HL-60/S4 treated with retinoic acid at 250 ng/mL for 4 days and 3 days (cell line): ENCODE data around the gene MTMR1.

Source experiments
- in situ Hi-C: fragments of 300-500 bp; cut with MboI; formaldehyde crosslinking; loops from 2 replicates; pipeline ENCODE4 v1.7.0; 2022; ENCODE audit warnings: low sequenced_read_pairs

Gene MTMR1

DNA sequence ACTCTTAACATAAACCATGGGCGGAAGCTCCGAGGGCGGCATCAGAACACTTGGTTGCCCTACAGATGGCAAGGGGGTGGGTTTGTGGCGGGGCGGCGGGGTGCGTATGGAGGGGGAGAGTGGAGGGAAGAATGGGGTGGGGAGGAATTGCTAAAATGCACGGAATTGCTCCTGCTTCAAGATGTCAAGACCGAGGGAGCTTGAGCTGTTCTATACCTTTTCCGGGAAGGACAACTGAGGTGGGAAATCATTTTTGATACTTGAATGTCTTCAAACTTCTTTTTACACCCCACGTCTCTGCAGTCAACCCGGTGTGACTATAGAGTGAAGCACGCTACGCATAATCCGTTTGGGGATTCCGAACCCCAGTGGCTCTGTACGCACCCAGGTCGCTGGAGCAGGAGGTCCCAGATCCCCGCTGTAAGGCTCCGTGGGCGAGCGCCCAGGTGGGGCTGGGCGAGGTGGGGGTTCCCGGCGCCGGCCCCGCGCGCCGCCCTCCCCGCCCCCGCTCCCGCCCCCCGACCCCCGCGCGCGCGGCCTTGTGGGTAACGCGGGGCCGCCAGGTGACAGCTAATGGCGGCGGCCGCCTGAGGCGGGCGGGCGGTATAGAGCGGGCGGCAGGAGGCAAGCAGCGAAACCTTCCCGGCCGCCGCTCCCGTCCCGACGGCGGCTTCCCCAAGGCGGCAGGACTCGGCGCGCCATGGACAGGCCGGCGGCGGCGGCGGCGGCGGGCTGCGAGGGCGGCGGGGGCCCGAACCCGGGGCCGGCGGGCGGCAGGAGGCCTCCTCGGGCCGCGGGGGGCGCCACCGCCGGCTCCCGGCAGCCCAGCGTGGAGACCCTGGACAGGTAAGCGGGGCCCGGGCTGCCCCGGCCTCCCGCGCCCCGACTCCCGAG, at the start of gene MTMR1:
TSS of gene MTMR1 (plus strand) at position 566 of the 894 bp plus-strand sequence. CDS start at position 701, 135 bp downstream.
- in situ Hi-C loops = no loop called here

DNA sequence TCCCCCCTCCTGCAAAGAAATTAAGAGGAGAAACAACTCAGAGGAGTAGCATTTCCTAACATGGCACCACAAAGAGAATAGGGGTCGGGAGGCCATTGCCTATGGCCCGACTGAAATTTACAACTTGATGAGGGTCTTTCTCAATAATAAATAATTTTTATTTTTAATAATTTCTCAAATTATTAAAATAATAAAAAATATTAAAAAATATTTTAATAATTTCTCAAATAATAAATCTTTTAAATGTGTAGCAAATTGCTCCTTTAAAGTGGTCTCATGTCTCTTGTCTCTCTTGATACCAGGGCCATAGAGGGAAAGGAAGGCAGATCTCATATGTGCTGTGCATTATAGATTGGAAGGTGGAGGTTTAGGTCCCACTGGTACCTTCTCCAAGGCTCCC, 49.2 kb upstream of the MTMR1 start:
- in situ Hi-C loops = no loop called here

DNA sequence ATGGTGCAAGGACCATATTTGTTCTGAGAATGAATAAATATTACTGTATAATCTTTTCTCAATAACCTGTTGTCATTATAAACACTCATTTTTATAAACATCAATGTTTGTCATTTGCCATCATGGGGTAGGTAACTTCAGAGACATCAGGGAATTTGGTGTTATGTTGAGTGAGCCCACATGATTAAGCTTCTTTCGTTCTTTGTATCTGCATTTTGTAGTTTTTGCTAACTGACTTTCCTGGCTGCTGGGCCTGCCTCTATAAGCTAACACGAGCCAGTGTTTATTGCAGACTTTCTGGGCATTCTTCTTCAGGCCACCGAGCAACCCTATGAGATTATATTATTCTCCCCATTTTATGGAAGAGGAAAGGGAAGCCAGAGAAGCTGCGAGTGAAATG, 48.8 kb upstream of the MTMR1 start:
- in situ Hi-C loops = no loop called here

DNA sequence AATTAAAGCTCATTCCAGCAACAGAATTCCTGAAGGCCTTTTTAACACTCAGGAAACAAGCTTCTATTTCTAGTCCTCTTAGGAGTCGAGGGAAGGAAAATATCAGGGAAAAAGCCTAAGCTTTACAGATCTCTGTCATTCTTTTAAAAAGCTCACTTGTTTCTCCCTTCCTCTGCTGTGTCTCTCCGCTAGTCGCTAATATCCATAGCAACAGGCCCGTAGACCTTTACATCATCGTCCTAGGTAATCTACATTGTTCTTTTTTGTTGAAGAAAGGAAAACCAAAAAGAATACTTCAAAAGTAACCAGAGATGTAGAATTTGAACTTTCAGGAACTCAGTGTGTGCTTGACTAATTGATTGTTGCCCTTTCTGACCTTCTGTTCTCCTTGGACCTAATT, 45.9 kb upstream of the MTMR1 start:
- in situ Hi-C loops = no loop called here

DNA sequence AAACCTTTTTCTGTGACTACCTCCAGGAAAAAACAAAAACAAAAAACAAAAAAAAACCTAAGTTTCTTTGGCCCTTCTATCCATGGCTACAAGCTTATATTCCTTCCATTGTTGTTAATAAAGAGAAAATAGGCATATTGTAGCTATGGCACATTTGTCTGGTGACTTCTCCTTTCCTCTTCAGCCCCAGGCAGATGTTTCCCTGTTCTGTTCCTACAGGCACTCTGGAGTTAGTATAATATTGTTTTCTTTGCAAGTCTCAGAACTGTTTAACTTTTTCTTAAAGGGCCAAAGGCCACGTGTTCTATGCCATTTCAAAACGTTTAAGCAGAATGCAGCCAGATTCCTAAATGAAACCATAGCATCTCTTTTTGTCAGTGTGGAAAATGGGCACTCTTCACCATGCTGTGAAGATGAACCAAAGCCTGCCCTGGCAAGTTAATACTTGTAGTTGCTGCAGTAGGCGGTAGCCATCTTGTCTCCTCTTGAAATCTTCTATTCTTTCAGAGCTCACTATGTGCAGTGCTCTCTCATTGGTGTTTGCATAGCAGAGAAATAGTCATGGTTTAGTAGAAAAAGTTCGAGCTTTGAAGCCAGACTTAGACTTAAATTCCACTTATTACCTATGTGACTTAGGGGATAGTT, 44.8 kb upstream of the MTMR1 start:
- in situ Hi-C loops = no loop called here

DNA sequence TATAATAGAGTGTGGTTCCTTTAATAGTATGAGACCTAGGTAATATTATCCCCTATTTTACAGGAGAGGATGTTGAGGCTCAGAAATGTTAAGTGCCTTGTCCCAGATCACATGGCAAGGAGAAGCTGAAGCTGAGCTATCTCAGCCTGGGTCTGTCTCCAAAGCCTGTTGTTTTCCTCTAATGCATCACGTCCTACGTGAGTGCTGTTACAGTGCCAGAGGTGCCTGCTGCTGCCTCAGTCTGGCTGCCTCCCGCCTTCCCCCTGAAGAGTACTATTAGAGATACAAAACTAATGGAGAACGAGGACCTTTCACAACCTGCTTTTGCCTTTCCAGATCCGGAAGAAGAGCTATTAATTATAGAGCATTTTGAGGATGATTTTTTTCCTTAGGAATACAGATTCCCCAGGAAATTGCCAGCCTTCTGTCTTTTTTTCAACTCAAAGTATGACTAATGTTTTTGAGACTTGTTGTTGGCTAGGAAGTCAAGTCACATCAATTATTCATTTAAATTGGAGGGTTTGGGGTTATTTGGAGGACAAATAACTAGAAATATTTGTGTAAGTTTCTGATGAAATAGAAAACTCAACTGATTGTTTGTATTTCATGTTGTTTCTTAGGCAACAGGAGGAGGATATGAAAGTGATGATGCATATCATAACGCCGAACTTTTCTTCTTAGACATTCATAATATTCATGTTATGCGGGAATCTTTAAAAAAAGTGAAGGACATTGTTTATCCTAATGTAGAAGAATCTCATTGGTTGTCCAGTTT, 43.9 kb upstream of the MTMR1 start:
- in situ Hi-C loops = no loop called here

DNA sequence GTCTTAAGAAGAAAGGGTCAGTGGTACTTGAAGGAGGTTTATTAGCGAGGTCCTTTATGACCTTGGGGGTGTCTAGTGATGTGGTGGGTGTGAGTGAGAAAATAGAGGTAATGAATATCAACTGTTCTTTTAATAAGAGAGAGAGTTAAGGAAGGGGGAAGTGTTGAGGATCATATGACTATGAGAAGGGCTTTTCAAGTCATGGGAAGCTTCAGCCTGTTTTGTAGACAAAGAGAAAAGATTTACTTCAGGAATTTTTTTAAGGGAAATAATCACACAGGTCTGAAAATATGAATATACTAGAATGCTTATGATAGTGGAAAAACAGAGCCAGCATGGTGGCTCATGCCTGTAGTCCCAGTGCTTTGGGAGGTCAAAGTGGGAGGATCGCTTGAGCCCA, 41.3 kb upstream of the MTMR1 start:
- in situ Hi-C loops = no loop called here

DNA sequence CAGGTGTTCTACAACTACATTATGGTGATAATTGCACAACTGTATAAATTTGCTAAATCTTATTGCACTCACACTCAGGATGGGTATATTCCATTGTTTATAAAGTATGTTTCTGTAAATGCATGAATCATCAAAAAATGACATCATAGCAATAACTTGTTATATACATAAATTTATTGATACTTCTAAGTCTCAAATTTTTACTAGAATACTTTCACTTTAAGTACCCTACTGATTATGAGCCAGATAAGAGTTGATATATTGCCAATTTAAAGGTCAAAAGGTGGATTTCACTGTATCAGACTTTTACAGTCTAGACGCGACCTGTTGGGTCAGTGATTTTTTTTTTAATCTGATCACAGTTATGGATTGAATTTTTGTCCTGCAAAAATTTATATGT, 37.4 kb upstream of the MTMR1 start:
- in situ Hi-C loops = no loop called here

DNA sequence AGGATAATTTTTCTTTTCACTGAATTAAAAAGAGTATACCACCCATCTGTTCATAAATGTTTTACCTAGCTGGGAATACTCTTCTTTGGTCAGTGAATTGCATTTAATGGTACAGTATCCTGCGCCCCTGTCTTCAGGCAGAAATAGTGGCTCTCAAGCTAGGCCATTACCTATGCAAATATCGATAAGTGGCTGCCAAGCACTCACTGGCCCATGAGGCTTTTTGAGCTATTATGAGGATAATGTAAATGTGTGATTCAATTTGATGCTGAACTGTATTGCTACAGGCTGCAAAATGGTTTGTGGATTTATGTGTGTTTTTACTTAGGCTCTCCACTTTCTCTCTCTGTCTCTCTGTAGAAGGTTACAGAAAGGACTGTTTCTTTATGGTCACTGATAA, 30.1 kb upstream of the MTMR1 start:
- in situ Hi-C loops = no loop called here

DNA sequence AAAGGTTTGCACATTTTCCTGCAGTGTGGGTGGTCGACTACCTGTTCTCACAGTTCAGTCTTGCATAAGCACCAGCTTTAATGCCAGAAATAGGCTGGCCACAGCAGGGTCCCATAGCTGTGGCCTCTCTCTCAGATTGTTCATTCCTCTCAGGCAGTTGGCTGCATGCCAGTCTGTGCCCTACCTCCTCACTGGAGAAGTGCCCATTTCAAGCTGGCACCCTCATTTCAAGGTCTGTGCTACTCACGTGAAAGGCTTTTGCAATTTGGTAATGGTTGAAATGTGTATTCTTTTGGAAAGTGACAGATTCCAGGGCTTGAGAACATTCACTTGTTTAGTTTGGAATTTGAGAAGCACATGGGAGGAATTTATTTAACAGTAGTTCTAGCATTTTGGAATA, 28.9 kb upstream of the MTMR1 start:
- in situ Hi-C loops = no loop called here

DNA sequence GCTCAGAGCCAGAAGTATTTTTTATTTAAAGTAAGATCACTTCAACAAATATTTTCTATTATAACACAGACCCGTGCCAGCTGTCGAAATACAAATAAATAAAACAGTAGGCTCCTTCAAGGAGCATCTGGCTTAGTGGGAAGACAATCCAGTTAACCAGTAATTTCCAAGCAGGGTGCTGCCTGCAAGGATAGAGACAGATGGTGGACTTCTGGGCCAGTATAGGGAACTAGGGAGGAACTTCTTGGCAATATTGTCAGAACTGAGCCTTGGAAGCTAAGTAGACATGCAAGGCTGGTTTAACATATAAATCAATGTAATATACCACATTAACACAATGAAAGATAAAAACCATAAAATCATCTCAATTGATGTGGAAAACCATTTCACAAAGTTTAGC, 17.0 kb upstream of the MTMR1 start:
- in situ Hi-C loops = no loop called here

DNA sequence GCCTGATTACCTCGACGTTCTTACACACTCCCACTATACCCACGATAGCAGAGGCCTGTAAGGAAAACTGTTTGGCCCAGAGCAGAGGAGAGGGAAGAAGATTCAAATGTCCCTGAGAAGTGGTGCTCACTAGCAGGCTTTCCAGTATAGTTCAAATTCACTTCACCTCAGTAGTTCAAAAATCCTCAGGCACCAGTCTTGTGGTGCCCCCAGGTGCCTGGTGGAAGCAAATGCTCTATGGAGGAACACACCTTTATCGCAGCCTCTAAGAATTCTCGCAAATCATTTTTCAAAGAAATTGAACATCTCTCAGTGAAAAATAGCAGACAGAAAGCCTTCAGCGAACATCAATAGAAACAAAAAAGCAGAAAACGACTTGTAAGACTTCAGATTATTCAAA, 12.2 kb upstream of the MTMR1 start:
- in situ Hi-C loops = no loop called here

DNA sequence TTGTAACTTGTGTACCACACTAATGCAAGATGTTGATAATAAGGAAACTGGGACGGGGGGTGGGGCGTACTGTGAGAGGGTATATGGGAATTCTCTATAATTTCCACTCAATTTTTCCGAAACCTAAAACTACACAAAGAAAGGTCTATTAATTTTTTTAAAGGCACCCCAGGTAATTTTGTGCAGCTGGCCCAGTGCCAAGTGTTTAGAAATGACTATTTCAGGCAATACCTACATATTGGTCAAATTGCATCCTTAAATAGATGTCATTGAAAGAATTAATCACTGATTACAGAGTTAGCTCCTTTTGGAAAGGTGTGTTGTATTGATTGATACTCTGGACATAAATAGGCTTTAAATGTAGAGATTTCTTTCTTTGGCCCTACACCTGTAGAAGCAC, 10.1 kb upstream of the MTMR1 start:
- in situ Hi-C loops = no loop called here

DNA sequence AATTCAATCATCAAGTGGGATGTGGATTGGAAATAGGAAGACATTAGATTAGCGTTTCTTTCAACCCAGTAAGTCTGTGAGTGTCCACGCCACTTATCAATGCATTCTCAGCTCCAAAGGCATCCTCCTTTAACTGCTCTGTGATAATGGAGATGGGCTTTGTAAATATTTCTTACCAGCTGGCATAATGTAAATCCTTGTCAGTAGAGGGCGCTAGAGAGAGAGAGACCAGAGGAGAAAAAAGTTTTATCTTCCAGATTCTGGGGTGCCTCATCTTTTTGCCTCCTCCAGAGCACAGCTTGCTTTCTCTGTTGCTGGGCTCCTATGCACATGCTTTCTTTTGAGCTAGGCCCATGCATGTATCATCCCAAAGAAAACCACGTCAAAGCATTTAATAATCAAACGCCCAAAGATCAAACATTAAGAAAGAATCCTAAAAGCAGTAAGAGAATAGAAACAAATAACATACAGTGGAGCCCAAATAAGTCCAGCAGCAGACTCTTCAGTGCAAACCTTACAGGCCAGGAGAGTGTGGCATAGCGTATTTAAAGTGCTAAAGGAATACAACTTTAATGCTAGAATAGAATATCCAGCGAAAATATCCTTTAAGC, 9.6 kb upstream of the MTMR1 start:
- in situ Hi-C loops = no loop called here

DNA sequence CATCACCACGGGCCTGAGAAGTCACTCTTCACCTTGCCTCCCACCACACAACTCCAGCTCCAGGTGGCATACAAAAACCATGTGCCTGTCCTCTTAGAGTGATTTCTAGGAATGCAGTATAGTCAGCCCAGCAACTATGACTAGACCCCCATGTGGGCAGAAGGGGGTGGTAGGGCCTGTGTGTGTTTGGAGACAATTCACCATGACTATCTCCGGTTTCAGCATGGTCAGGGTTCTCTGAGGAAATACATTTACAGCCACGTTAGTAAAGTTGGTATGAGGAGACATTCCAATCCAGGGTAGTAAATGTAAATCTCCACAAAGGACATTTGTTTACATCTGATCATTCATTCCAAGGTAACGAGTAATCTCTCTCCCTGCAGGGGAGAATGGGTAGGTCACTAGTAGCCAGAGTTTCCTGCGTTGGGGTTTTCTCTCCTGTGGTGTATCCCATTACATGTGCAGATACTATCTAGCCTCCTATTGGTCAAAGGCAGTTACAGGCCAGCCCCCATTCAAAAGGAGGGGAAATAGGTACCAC, 4.2 kb upstream of the MTMR1 start:
- in situ Hi-C loops = no loop called here

DNA sequence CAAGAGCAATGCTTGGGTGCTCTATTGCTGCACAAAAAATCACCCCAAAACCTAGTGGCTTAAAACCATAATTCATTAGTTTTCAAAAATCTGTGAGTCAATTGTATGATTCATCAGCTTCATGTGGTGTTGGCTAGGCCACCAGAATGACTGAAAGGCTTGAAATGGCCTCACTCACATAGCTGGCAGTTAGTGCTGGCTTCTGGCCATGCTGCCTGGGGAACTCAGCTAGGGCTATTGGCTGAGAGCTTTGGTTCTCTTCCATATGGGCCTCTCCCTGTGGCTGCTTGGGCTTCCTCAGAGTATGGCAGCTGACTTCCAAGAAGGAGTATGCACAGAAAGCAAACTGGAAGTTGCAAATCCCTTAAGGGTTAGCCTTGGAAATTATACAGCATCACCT, 3.1 kb upstream of the MTMR1 start:
- in situ Hi-C loops = no loop called here

DNA sequence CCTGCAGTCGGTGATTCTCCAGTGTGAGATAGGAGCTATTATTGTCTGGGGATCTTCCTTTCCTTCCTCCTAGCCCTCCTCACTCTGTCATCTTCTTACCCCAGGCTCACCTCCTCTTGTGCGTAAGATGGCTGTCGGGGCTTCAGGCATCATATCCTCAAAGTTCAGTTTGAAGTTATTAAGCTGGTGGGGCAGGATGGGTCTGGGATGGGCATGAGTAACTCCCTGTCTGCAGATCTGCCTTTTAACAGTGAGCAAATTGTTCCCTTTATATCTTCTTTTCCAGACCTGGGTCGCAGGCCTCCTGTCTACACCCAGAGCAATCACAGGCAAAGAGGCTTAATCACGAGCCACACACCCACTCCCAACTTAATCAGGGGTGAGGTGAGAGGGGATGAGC, 900 bp upstream of the MTMR1 start:
- in situ Hi-C loops = no loop called here

DNA sequence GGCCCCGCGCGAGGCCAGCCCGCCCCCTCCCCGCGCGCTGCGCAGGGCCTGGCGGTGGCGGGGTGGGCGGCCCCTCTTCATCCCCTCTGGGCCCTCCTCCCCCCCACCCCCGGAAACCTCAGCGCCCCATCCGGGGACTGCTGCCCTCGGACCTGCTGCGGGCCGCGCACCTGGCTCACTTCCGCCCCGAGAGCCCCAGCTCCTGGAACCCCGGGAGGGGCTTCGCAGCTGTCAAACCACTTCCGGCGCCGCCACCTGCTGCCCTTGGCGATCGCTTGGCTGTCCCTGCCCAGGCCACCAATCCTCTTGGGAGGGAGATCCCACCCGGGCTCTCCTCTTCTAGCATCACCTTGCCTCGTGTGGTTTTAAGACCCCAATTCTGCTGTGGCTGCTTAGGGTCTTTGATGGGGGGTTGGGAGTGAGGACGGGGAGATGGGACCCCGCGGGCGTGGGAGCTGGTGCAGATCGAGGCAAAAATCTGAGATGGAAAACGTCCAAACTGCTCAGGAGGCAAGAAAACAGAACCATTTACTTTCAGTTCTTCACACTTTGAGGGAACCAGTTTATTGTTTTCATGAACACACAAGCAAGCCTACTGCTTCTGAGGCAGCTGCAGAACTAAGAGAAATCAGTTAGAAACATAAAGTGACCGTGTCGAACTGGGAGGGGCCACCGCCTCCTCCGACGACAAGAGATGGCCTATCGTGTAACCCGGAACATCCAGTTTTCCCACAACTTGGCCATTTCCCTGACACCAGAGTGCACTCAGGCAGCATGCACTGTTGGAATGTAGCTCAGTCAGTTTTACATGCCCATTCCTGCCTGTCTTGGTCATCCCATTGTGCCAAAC, 754 bp downstream of the MTMR1 start:
- in situ Hi-C loops = no loop called here

DNA sequence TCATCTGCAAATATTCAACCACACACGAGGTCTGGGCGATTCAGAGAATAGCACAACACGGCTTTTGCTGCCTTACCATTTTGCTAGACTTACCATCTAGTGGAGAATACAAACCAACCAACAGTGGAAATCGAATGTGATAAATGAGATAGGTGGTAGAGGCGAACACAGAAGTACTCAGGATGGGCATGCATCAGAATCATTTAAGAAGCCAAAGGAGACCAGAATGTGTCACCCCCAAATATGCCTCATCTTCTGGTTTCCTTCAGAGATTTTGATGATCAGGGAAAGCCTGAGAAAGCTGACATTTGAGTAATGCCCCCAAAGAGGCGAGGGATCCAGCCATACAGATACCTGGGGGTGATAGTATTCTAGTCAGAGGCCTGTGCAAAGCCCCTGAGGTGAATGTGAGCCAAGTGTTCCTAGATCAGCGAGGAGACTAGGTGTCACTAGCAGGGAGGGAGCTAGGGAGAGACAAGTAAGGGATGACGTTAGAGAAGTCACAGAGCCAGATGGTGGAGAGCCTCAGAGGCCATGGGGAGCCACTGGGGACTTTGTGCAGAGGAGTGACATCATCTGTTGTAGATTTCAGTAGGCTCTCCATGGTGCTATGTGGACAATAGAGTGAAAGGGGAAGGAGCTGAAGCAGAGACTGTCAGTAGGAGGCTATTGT, 1.7 kb downstream of the MTMR1 start:
- in situ Hi-C loops = no loop called here

DNA sequence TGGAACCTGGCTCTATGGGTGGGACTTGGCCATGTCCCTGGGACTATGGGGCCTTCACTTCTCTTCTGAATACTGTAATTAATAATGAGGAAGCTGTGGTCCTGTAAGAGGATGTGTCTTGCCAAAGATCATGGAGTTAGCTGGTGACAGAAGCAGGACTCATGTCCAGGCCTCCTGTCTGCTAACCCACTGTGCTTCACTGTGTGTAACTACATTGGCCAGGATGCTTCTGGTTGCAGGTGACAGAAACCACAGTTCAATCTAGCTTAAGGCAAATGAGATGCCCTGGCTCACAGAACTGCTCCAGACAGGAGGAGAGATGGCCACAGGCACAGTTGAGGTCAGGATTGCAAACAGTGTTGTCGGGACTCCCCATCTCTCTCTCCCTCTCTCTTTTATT, 3.1 kb downstream of the MTMR1 start:
- in situ Hi-C loops = no loop called here
